ENCODE measurements around the gene SYT12. TPM values are rescaled to one million over a fixed set of nuclear protein-coding genes. Genes with fewer than 3 reads are reported as not detected.

The SYT12 gene
- total and polyA plus RNA-seq, 2 of the 13 experiments (the other 11 are each of a cell fraction or from before 2014, with no cell fraction given): 0.01 to 0.02 TPM

DNA sequence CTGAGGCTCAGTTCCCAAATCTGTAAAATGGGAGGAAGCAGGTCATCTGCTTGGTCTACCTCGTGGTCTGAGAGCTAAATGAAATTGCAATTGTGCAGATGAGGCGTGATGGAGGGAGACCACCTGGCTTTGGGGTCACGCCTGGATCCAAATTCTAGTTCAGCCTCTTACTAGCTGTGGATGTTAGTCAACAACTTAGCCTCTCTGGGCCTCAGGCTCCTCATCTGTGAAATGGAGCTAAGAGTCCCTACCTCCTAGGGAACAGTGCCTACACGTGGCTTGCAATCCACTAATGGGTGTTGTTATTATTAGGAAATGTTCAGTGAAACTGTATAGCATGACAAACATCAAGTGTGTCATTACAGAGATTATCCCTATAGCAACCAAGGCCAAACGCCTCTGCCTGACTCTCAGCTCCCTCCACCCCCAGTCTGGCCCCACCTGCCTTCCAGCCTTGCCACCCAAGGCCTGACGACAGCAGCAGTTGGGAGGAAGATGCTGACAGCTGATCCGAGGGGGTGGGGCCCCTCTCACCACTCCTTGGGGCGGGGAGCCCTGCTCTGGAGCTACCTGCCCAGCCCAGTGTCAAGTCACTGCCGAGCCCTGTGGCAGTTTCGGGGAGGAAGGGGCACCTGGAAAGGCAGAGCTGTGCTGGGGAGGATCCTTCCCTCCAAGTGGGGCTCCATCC, 32.0 kb downstream of the SYT12 start (continued):
- TF ChIP-seq ZNF574 (CRISPR knock-in tag; IDR thresholded peaks at IDR 0.05) (no peak), CC2D1A (CRISPR knock-in tag; IDR thresholded peaks at IDR 0.05) (no peak), REPIN1 (CRISPR knock-in tag; IDR thresholded peaks at IDR 0.05; ENCODE audit: borderline replicate concordance, low read depth) (0 out of 2 replicates have a peak, but pooled peaks have one; percentile 43), NAIF1 (CRISPR knock-in tag; IDR thresholded peaks at IDR 0.05; ENCODE audit: borderline replicate concordance) (no peak), ZNF329 (CRISPR knock-in tag; IDR thresholded peaks at IDR 0.05; ENCODE audit: low read depth) (no peak), FOXA1 (IDR thresholded peaks at IDR 0.05) (no peak), FOXA1 (CRISPR knock-in tag; IDR thresholded peaks at IDR 0.05) (peak; percentile 79), ZBTB25 (CRISPR knock-in tag; IDR thresholded peaks at IDR 0.05) (peak; percentile 29; the same call in 1 of the 2 replicates), ZBTB8A (CRISPR knock-in tag; IDR thresholded peaks at IDR 0.05; ENCODE audit: borderline replicate concordance, low read depth) (no peak), ZNF12 (CRISPR knock-in tag; IDR thresholded peaks at IDR 0.05) (peak; percentile 20; the same call in 1 of the 2 replicates), SRY (CRISPR knock-in tag; IDR thresholded peaks at IDR 0.05) (no peak), HINFP (CRISPR knock-in tag; IDR thresholded peaks at IDR 0.05; ENCODE audit: low read depth) (no peak), IKZF1 (IDR thresholded peaks at IDR 0.05) (no peak), ZIK1 (CRISPR knock-in tag; IDR thresholded peaks at IDR 0.05; ENCODE audit: borderline replicate concordance, low read depth) (no peak), ZBTB42 (CRISPR knock-in tag; IDR thresholded peaks at IDR 0.05) (no peak), KLF9 (CRISPR knock-in tag; IDR thresholded peaks at IDR 0.05; ENCODE audit: low read depth) (no peak), RORA (CRISPR knock-in tag; IDR thresholded peaks at IDR 0.05) (no peak)
- TF ChIP-seq, protein P1, sequence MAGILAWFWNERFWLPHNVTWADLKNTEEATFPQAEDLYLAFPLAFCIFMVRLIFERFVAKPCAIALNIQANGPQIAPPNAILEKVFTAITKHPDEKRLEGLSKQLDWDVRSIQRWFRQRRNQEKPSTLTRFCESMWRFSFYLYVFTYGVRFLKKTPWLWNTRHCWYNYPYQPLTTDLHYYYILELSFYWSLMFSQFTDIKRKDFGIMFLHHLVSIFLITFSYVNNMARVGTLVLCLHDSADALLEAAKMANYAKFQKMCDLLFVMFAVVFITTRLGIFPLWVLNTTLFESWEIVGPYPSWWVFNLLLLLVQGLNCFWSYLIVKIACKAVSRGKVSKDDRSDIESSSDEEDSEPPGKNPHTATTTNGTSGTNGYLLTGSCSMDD (CRISPR knock-in tag; IDR thresholded peaks at IDR 0.05): no peak
- TF ChIP-seq, protein P2, sequence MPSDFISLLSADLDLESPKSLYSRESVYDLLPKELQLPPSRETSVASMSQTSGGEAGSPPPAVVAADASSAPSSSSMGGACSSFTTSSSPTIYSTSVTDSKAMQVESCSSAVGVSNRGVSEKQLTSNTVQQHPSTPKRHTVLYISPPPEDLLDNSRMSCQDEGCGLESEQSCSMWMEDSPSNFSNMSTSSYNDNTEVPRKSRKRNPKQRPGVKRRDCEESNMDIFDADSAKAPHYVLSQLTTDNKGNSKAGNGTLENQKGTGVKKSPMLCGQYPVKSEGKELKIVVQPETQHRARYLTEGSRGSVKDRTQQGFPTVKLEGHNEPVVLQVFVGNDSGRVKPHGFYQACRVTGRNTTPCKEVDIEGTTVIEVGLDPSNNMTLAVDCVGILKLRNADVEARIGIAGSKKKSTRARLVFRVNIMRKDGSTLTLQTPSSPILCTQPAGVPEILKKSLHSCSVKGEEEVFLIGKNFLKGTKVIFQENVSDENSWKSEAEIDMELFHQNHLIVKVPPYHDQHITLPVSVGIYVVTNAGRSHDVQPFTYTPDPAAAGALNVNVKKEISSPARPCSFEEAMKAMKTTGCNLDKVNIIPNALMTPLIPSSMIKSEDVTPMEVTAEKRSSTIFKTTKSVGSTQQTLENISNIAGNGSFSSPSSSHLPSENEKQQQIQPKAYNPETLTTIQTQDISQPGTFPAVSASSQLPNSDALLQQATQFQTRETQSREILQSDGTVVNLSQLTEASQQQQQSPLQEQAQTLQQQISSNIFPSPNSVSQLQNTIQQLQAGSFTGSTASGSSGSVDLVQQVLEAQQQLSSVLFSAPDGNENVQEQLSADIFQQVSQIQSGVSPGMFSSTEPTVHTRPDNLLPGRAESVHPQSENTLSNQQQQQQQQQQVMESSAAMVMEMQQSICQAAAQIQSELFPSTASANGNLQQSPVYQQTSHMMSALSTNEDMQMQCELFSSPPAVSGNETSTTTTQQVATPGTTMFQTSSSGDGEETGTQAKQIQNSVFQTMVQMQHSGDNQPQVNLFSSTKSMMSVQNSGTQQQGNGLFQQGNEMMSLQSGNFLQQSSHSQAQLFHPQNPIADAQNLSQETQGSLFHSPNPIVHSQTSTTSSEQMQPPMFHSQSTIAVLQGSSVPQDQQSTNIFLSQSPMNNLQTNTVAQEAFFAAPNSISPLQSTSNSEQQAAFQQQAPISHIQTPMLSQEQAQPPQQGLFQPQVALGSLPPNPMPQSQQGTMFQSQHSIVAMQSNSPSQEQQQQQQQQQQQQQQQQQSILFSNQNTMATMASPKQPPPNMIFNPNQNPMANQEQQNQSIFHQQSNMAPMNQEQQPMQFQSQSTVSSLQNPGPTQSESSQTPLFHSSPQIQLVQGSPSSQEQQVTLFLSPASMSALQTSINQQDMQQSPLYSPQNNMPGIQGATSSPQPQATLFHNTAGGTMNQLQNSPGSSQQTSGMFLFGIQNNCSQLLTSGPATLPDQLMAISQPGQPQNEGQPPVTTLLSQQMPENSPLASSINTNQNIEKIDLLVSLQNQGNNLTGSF (CRISPR knock-in tag; IDR thresholded peaks at IDR 0.05): no peak

All from HepG2 (cell line).